HG03432 (cell line): ENCODE measurements around the gene CHCHD6.

Source experiments
- ATAC-seq: cut with Tn5 transposase; IDR thresholded peaks from one replicate; pipeline ENCODE4 v1.9.1; 2021; ENCODE audit warnings: mild to moderate bottlenecking, moderate library complexity; ENCODE audit not compliant: unreplicated experiment

The CHCHD6 gene

GRCh38 chr3:126968391-126969390 is 264.7 kb downstream of the CHCHD6 start:
- ATAC-seq, result no peak

- no peak for ATAC-seq
These were observed 265.5 kb downstream of the CHCHD6 start for GRCh38 chr3:126969586-126969985.

GRCh38 chr3:126970101-126970500 is 266.1 kb downstream of the CHCHD6 start:
- no peak for ATAC-seq

GRCh38 chr3:126970921-126971320 is 266.9 kb downstream of the CHCHD6 start:
- ATAC-seq, result no peak

- no peak for ATAC-seq
These were observed 267.9 kb downstream of the CHCHD6 start for GRCh38 chr3:126971891-126972351.

GRCh38 chr3:126972866-126973265 is 268.8 kb downstream of the CHCHD6 start:
- no peak for ATAC-seq

GRCh38 chr3:126973814-126974213 is 269.8 kb downstream of the CHCHD6 start:
- ATAC-seq, result no peak

GRCh38 chr3:126974756-126975155 is 270.7 kb downstream of the CHCHD6 start:
- no peak for ATAC-seq

- no peak for ATAC-seq
These were observed 272.9 kb downstream of the CHCHD6 start for GRCh38 chr3:126976906-126977305.

GRCh38 chr3:126977821-126978220 is 273.8 kb downstream of the CHCHD6 start:
- no peak for ATAC-seq

GRCh38 chr3:126978291-126978690 is 274.3 kb downstream of the CHCHD6 start:
- no peak for ATAC-seq

- no peak for ATAC-seq
These were observed 275.1 kb downstream of the CHCHD6 start for GRCh38 chr3:126979046-126979628.

- no peak for ATAC-seq
These were observed 276.3 kb downstream of the CHCHD6 start for GRCh38 chr3:126980266-126980811.

- peak; percentile 34 for ATAC-seq
These were observed 278.1 kb downstream of the CHCHD6 start for GRCh38 chr3:126982126-126982470.

- ATAC-seq, result peak; percentile 72
These were observed 278.6 kb downstream of the CHCHD6 start, which contains the start of gene PLXNA1 for GRCh38 chr3:126982471-126983175. Gene PLXNA1, plus strand, starts transcription at chr3:126983115. Its CDS starts 5,479 bp downstream, at chr3:126988594.

- ATAC-seq, result peak; percentile 10
These were observed 279.2 kb downstream of the CHCHD6 start for GRCh38 chr3:126983276-126983652.

- ATAC-seq, result peak; percentile 1
These were observed 279.8 kb downstream of the CHCHD6 start for GRCh38 chr3:126983653-126984390.

- no peak for ATAC-seq
These were observed 280.5 kb downstream of the CHCHD6 start for GRCh38 chr3:126984391-126985131.

GRCh38 chr3:126985132-126985985 is 281.3 kb downstream of the CHCHD6 start:
- no peak for ATAC-seq
